K562 (cell line): ENCODE results near the gene GOLGA8K. TPM values are rescaled to one million over a fixed set of nuclear protein-coding genes. Genes with fewer than 3 reads are reported as not detected.
"Not testable (repeated sequence)": the region's sequence is repeated elsewhere in the genome, so short reads cannot be mapped to it uniquely, and the experiment has no call there.

ENCODE experiments used
- ATAC-seq: fragments of 200-7000 bp; cut with Tn5 transposase; 3 replicates; pipeline ENCODE4 v1.9.1; 2020; ENCODE audit warnings: moderate library complexity
- BruUV-seq: library from RNA; stranded (reverse); fragments of 400-500 nt; replicated peaks from 2 replicates; lab custom pipeline; 2021; lab: Mats Ljungman, UMichigan
- CTCF ChIA-PET: fragments of 300-600 bp; formaldehyde crosslinking; extraction: SDS; loops from one replicate; lab custom pipeline; 2021; ENCODE audit warnings: low intra/inter-chr PET ratio; lab: Yijun Ruan, JAX
- POLR2A ChIA-PET: fragments of 300-600, 350-650 bp; sonication (Branson Sonifier 250); formaldehyde crosslinking; extraction: SDS; loops from one replicate; lab custom pipeline; 2021; ENCODE audit warnings: antibody characterized with exemption, inconsistent platforms; lab: Yijun Ruan, JAX
- DNase-seq, 4 experiments: peaks; one replicate each; pipeline versions ENCODE4 v3.0.0 to v3.0.0-alpha.2; 2011 to 2018; ENCODE audit warnings: low spot score in 3 of 4, mixed read lengths in 3 of 4; ENCODE audit errors: extremely low read depth in 1 of 4
- FAIRE-seq: peaks from 2 replicates; lab custom pipeline; 2011; peaks lifted over from hg19 to GRCh38; lab: Jason Lieb, UNC
- H2AFZ ChIP-seq: 2 replicates; pipeline ENCODE4 v1.6.0; 2011; ENCODE audit warnings: low read depth, low read length, control low read depth, inconsistent platforms
- H3K27ac ChIP-seq: fragments of 200-600 bp; 3 replicates; pipeline ENCODE4 v1.8.0; 2011; ENCODE audit warnings: low read depth, mild to moderate bottlenecking, control low read depth, inconsistent platforms, low read length, moderate library complexity, mixed read lengths; ENCODE audit errors: extremely low read depth
- H3K27me3 ChIP-seq, 2 experiments: fragments of 300-600 bp in 1 of 2; 2 replicates in 1 of 2; 3 replicates in 1 of 2; pipeline versions ENCODE4 v1.6.0 to v1.8.0; 2011; ENCODE audit warnings: inconsistent platforms in 2 of 2, low read length in 2 of 2, mild to moderate bottlenecking in 1 of 2, mixed read lengths in 1 of 2, moderate library complexity in 1 of 2; ENCODE audit not compliant: control insufficient read depth in 2 of 2, insufficient read depth in 2 of 2
- H3K36me3 ChIP-seq: fragments of 300-600 bp; 3 replicates; pipeline ENCODE4 v1.8.0; 2011; ENCODE audit warnings: mild to moderate bottlenecking, low read length, inconsistent platforms; ENCODE audit not compliant: control insufficient read depth, insufficient read depth
- H3K4me1 ChIP-seq, 2 experiments: fragments of 200-600 bp in 1 of 2; replicated peaks in 1 of 2; 2 replicates in 1 of 2; 3 replicates in 1 of 2; pipeline versions ENCODE4 v1.5.1 to v1.8.0; 2011; ENCODE audit warnings: inconsistent platforms in 2 of 2, low read length in 2 of 2, mild to moderate bottlenecking in 1 of 2, mixed read lengths in 1 of 2, moderate library complexity in 1 of 2; ENCODE audit not compliant: control insufficient read depth in 2 of 2, insufficient read depth in 2 of 2
- H3K4me2 ChIP-seq: 2 replicates; pipeline ENCODE4 v1.6.1; 2011; ENCODE audit warnings: low read length, control low read depth, inconsistent platforms, mixed read lengths; ENCODE audit not compliant: insufficient read depth
- H3K4me3 ChIP-seq: fragments of 200-600 bp; sonication (generic), shearing (Covaris generic); 2 replicates; pipeline ENCODE4 v1.5.1; 2016; ENCODE audit warnings: control low read depth, inconsistent platforms
- H3K79me2 ChIP-seq: fragments of 200-600 bp; 3 replicates; pipeline ENCODE4 v1.8.0; 2011; ENCODE audit warnings: low read length, inconsistent platforms; ENCODE audit not compliant: control insufficient read depth, insufficient read depth
- H3K9ac ChIP-seq, 2 experiments: 2 replicates each; pipeline versions ENCODE4 v1.6.0 to v1.6.1; 2011; ENCODE audit warnings: low read depth in 2 of 2, low read length in 2 of 2, control low read depth in 1 of 2, inconsistent platforms in 1 of 2, mild to moderate bottlenecking in 1 of 2, mixed read lengths in 1 of 2; ENCODE audit not compliant: insufficient read depth in 1 of 2
- H3K9me1 ChIP-seq: one replicate; pipeline ENCODE4 v1.6.0; 2011; ENCODE audit warnings: inconsistent platforms, mild to moderate bottlenecking, low read length, moderate library complexity; ENCODE audit not compliant: control insufficient read depth, insufficient read depth
- H3K9me3 ChIP-seq: replicated peaks from 2 replicates; pipeline ENCODE4 v1.5.1; 2011; ENCODE audit warnings: low read depth, low read length, inconsistent platforms; ENCODE audit not compliant: control insufficient read depth, insufficient read depth
- H4K20me1 ChIP-seq: replicated peaks from 2 replicates; pipeline ENCODE4 v1.6.1; 2011; ENCODE audit warnings: low read length, inconsistent platforms, mixed read lengths; ENCODE audit not compliant: control insufficient read depth, insufficient read depth
- WGBS: fragments of 100-300 bp; shearing (Covaris generic); methylation state at CpG from one replicate; pipeline ENCODE4 v1.1.6; 2016; ENCODE audit warnings: low coverage, mixed read lengths; ENCODE audit not compliant: insufficient coverage; ENCODE audit errors: missing lambda C conversion rate; 5-methylcytosine and 5-hydroxymethylcytosine counted together
- in situ Hi-C: fragments of 300-500 bp; cut with MboI; formaldehyde crosslinking; loops from 4 replicates; pipeline ENCODE4 v1.15.0; 2018; ENCODE audit warnings: inconsistent platforms, mixed read lengths
- intact Hi-C: fragments of 100-400 bp; cut with micrococcal nuclease; formaldehyde crosslinking; loops from 2 replicates; pipeline ENCODE4 v1.14.2; 2022
- polyA plus RNA-seq, 8 experiments: library from polyadenylated mRNA; depleted of rRNA in 4 of 8; stranded (reverse) in 5 of 8; unstranded in 3 of 8; fragments of >200 nt; fragmentation: Nextera tagmentation in 2 of 8; fragmentation: Illumina TruSeq in 1 of 8; extraction: Ambion mirVana in 2 of 8; extraction: Trizol in 1 of 8; gene quantifications; 2 replicates each; pipeline versions ENCODE4 v1.2.1 to v1.2.3, GENCODE V29; 2011 to 2014; ENCODE audit warnings: inconsistent platforms in 1 of 8, missing spikeins in 1 of 8
- total RNA-seq, 7 experiments: library from RNA; depleted of rRNA in 6 of 7; stranded (reverse); fragments of >200 nt in 6 of 7; fragmentation: Illumina TruSeq in 2 of 7; extraction: Trizol in 2 of 7; gene quantifications; 2 replicates each; pipeline versions ENCODE4 v1.2.1 to v1.2.3, GENCODE V29; 2011 to 2021; ENCODE audit warnings: low replicate concordance in 1 of 7

GOLGA8K gene
- total and polyA plus RNA-seq, 9 of the 15 experiments (the other 6 are each of a cell fraction or from before 2014, with no cell fraction given), result 0.32 TPM; not detected in 8

- H2AFZ ChIP-seq, intact Hi-C loops, H3K4me2 ChIP-seq, H3K27me3 ChIP-seq, H3K27ac ChIP-seq, H3K9ac ChIP-seq, H3K9me1 ChIP-seq, H3K9me3 ChIP-seq, FAIRE-seq, H3K4me3 ChIP-seq, H3K4me1 ChIP-seq, POLR2A ChIA-PET, H4K20me1 ChIP-seq, H3K79me2 ChIP-seq, DNase-seq, BruUV-seq, CTCF ChIA-PET, in situ Hi-C loops, H3K36me3 ChIP-seq: not testable (repeated sequence)
- WGBS, result no CpG with 5 or more reads among the region's 14 CpGs
- ATAC-seq, result peak; percentile 58; the same call in 2 of the 3 replicates
Measured at GRCh38 chr15:32388050-32388648, 14.9 kb downstream of the GOLGA8K start.

- H3K4me1 ChIP-seq, POLR2A ChIA-PET, H3K9ac ChIP-seq, H3K27ac ChIP-seq, H3K4me2 ChIP-seq, intact Hi-C loops, DNase-seq, H4K20me1 ChIP-seq, H3K79me2 ChIP-seq, ATAC-seq, H3K9me1 ChIP-seq, in situ Hi-C loops, H3K4me3 ChIP-seq, CTCF ChIA-PET, BruUV-seq, H3K36me3 ChIP-seq, H3K27me3 ChIP-seq, H3K9me3 ChIP-seq, H2AFZ ChIP-seq, FAIRE-seq: not testable (repeated sequence)
- 0% methylated on average over 4 of the region's 13 CpGs for WGBS
Measured at GRCh38 chr15:32385823-32386495, 17.1 kb downstream of the GOLGA8K start.

- H3K79me2 ChIP-seq, H3K4me2 ChIP-seq, H3K9me3 ChIP-seq, FAIRE-seq, DNase-seq, H3K4me3 ChIP-seq, intact Hi-C loops, H2AFZ ChIP-seq, CTCF ChIA-PET, H3K9ac ChIP-seq, H4K20me1 ChIP-seq, in situ Hi-C loops, ATAC-seq, H3K4me1 ChIP-seq, POLR2A ChIA-PET, H3K27ac ChIP-seq, BruUV-seq, H3K36me3 ChIP-seq, H3K27me3 ChIP-seq, H3K9me1 ChIP-seq: not testable (repeated sequence)
- no CpG with 5 or more reads among the region's 2 CpGs for WGBS
Measured at GRCh38 chr15:32374185-32374584, 28.9 kb downstream of the GOLGA8K start.

- H3K4me1 ChIP-seq, H3K36me3 ChIP-seq, H2AFZ ChIP-seq, intact Hi-C loops, H3K9me1 ChIP-seq, H3K4me3 ChIP-seq, DNase-seq, H4K20me1 ChIP-seq, H3K4me2 ChIP-seq, in situ Hi-C loops, POLR2A ChIA-PET, BruUV-seq, FAIRE-seq, H3K9me3 ChIP-seq, CTCF ChIA-PET, H3K27me3 ChIP-seq, ATAC-seq, H3K9ac ChIP-seq, H3K27ac ChIP-seq, H3K79me2 ChIP-seq: not testable (repeated sequence)
- WGBS, result no CpG with 5 or more reads among the region's 6 CpGs
Measured at GRCh38 chr15:32373707-32374106, 29.4 kb downstream of the GOLGA8K start.
